ENCODE measurements around the gene MAP3K15.

Gene MAP3K15

GRCh38 chrX:19334945-19335626 is 180.2 kb downstream of the MAP3K15 start:
- DNase-seq = no peak

DNA sequence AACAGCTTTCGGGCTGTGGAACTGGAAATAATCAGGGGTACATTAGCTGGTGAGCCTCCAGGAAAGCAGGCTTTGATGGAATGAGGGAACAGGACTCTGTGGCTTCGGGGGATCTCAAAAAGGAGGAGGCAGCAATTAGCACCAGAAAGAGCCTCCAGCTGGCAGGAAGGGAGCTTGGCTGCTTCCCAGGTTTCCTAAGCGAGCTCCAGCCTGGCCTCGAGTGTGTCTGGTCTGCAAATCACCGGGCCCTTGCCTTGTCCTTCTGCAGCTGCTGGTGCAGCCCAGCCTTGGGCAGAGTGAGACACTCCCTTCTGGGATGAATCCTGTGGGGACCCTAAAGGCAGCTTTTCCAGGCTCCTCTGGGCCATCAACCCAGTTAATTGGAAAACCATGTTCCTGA is 182.3 kb downstream of the MAP3K15 start:
- peak; percentile 47 for DNase-seq

GRCh38 chrX:19331831-19332230 is 183.5 kb downstream of the MAP3K15 start:
- DNase-seq = no peak

DNA sequence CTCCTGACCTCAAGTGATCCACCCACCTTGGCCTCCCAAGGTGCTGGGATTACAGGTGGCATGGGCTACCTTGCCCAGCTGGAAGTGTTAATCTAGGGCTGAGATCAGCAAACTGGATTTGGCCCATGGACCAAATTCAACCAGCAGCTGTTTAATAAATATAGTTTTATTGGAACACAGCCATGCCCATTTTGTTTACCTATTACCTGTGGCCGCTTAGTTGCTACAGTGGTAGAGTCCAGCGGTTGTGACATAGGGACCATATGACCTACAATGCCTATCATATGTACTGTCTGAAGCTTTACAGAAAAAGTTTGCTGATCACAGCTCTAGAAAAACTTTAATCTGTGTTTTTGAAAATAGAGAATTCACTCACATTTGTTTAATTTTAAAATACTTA is 188.7 kb downstream of the MAP3K15 start:
- DNase-seq = no peak

Measured in NCI-H524 treated with DMSO at 0.1 percent for 48 hours (cell line).